GM23338 (cell line): ENCODE results near the gene GPX7. TPM values are rescaled to one million over a fixed set of nuclear protein-coding genes. Genes with fewer than 3 reads are reported as not detected.

ENCODE experiments used
- ATAC-seq: fragments of 200-7000 bp; cut with Tn5 transposase; 3 replicates; pipeline ENCODE4 v1.9.1; 2020
- DNase-seq: peaks from one replicate; pipeline ENCODE4 v3.0.0-alpha.2; 2015; ENCODE audit warnings: low spot score
- H2AFZ ChIP-seq: fragments of 200-600 bp; sonication (generic); 2 replicates; pipeline ENCODE4 v1.8.0; 2016; ENCODE audit warnings: antibody characterized with exemption, mild to moderate bottlenecking, moderate library complexity
- H3F3A ChIP-seq: fragments of 200-600 bp; sonication (generic); replicated peaks from 2 replicates; pipeline ENCODE4 v1.8.0; 2017; ENCODE audit warnings: antibody characterized with exemption, mixed run types, low read depth
- H3K27ac ChIP-seq: fragments of 200-600 bp; sonication (generic); 2 replicates; pipeline ENCODE4 v1.6.1; 2016; ENCODE audit warnings: low read depth
- H3K27me3 ChIP-seq: fragments of 200-600 bp; sonication (generic); 2 replicates; pipeline ENCODE4 v1.8.0; 2016; ENCODE audit warnings: mild to moderate bottlenecking, mixed run types, moderate library complexity; ENCODE audit not compliant: insufficient read depth
- H3K36me3 ChIP-seq: fragments of 200-600 bp; sonication (generic); 2 replicates; pipeline ENCODE4 v1.8.0; 2016; ENCODE audit warnings: mild to moderate bottlenecking; ENCODE audit not compliant: insufficient read depth
- H3K4me1 ChIP-seq: fragments of 200-600 bp; sonication (generic); 2 replicates; pipeline ENCODE4 v1.8.0; 2016; ENCODE audit warnings: mild to moderate bottlenecking, moderate library complexity; ENCODE audit not compliant: insufficient read depth
- H3K4me2 ChIP-seq: fragments of 200-600 bp; sonication (generic); 2 replicates; pipeline ENCODE4 v1.7.1; 2017; ENCODE audit warnings: mixed run types
- H3K4me3 ChIP-seq: fragments of 200-600 bp; sonication (generic); 2 replicates; pipeline ENCODE4 v1.6.1; 2016; ENCODE audit warnings: mixed run types
- H3K79me2 ChIP-seq: fragments of 200-600 bp; sonication (generic); replicated peaks from 2 replicates; pipeline ENCODE4 v1.8.0; 2017; ENCODE audit warnings: mild to moderate bottlenecking; ENCODE audit not compliant: insufficient read depth
- H3K9me2 ChIP-seq: fragments of 200-600 bp; sonication (generic); 2 replicates; pipeline ENCODE4 v1.8.0; 2017; ENCODE audit not compliant: insufficient read depth
- H4K20me1 ChIP-seq: fragments of 200-600 bp; sonication (generic); replicated peaks from 2 replicates; pipeline ENCODE4 v1.8.0; 2017; ENCODE audit warnings: mild to moderate bottlenecking; ENCODE audit not compliant: insufficient read depth
- H3K27ac Mint-ChIP-seq: 2 replicates; pipeline ENCODE4 v1.8.0; 2020; ENCODE audit warnings: inconsistent platforms, mild to moderate bottlenecking, moderate library complexity, mixed read lengths
- H3K27me3 Mint-ChIP-seq: 3 replicates; pipeline ENCODE4 v1.8.0; 2022; ENCODE audit warnings: low read depth, mild to moderate bottlenecking, moderate library complexity, mixed read lengths, inconsistent platforms; ENCODE audit not compliant: insufficient read depth, poor library complexity
- H3K36me3 Mint-ChIP-seq: 3 replicates; pipeline ENCODE4 v1.8.0; 2021; ENCODE audit warnings: low read depth, mild to moderate bottlenecking, inconsistent platforms, moderate library complexity, mixed read lengths
- H3K4me1 Mint-ChIP-seq: 3 replicates; pipeline ENCODE4 v1.8.0; 2020; ENCODE audit warnings: mild to moderate bottlenecking, inconsistent platforms, mixed read lengths
- H3K4me3 Mint-ChIP-seq: 3 replicates; pipeline ENCODE4 v1.8.0; 2021; ENCODE audit warnings: moderate library complexity, mild to moderate bottlenecking, inconsistent platforms, mixed read lengths
- H3K9me3 Mint-ChIP-seq: 3 replicates; pipeline ENCODE4 v1.8.0; 2020; ENCODE audit warnings: moderate library complexity, mild to moderate bottlenecking, inconsistent platforms, mixed read lengths
- CREB1 ChIP-seq: fragments of 250-450 bp; sonication (Bioruptor Pico); IDR thresholded peaks from 2 replicates; pipeline ENCODE4 v1.5.0; 2020; ENCODE audit warnings: low read depth, mild to moderate bottlenecking, moderate library complexity
- EZH2 ChIP-seq: fragments of 200-600 bp; sonication (generic); IDR thresholded peaks from one replicate; pipeline ENCODE4 v1.8.0; 2017; ENCODE audit warnings: antibody characterized with exemption, mild to moderate bottlenecking, low read depth; ENCODE audit not compliant: unreplicated experiment
- EZH2phosphoT487 ChIP-seq: fragments of 200-600 bp; sonication (generic); IDR thresholded peaks from one replicate; pipeline ENCODE4 v1.8.1; 2018; ENCODE audit warnings: antibody characterized with exemption; ENCODE audit not compliant: unreplicated experiment
- JUNB ChIP-seq: IDR thresholded peaks from one replicate; pipeline ENCODE4 v1.6.1; 2016; ENCODE audit warnings: antibody characterized with exemption; ENCODE audit not compliant: unreplicated experiment
- polyA plus RNA-seq: library from polyadenylated mRNA; unstranded; fragments of >200 nt; fragmentation: Nextera tagmentation; extraction: Ambion mirVana; gene quantifications from 2 replicates; pipeline ENCODE4 v1.2.1, GENCODE V29; 2016
- total RNA-seq: library from RNA; depleted of rRNA; stranded (reverse); fragments of >200 nt; shearing (Covaris generic); gene quantifications from 2 replicates; pipeline ENCODE4 v1.2.3, GENCODE V29; 2014
- TF ChIP-seq, protein P1 (sequence below): fragments of 250-450 bp; sonication (Bioruptor Pico); IDR thresholded peaks from 2 replicates; pipeline ENCODE4 v1.5.0; 2020; ENCODE audit warnings: mild to moderate bottlenecking, moderate library complexity

GPX7 gene
- total and polyA plus RNA-seq, 2 experiments from 2014 or later, result 12.8 to 20.9 TPM

DNA sequence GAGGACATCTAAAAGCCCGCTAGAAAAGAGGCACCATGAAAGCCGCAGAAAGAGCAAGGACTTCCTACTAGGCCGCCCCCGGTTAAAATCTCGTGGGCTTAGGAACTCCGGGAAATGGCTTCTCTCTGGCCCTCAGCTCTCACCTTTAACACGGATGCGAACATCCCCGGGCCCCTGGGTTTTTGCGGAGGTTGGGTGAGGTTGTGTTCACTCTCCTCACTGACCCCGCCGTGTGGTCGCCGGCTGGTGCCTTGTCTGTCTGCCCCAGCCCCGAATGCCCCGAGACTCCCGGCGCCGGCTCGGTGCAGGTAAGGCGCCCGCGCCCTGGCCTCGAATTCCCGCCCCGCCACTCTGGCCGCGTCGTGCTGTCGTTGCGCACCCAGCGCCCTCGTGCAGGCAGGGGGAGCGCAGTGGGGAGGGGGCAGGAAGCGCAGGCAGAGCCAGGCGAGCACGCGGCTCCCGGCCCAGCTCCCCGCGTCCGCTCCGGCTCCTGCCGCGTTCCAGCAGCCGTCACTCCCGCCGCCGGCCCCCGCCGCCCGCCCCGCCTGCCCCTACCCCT is 30.6 kb downstream of the GPX7 start, which contains the start of gene SHISAL2A:
Gene SHISAL2A (plus strand): TSS at position 437 of the 559 bp plus-strand sequence. CDS start 326 bp downstream, outside the sequence.
- Histone ChIP-seq H4K20me1 (no peaks in the 10 kb centered on the region), H3K27me3 (peaks cover 50% of the 10 kb centered on the region), H3K9me2 (no peaks in the 10 kb centered on the region), H2AFZ (peak within 1 kb of the TSS; percentile 100), H3F3A (0 out of 2 replicates have a peak, but pooled peaks cover 4% of the 10 kb centered on the region), H3K4me1 (peaks cover 22% of the 10 kb centered on the region; the same call in 1 of the 2 replicates), H3K79me2 (no peaks in the 10 kb centered on the region), H3K4me3 (peak within 1 kb of the TSS; percentile 54), H3K36me3 (no peaks in the 10 kb centered on the region; the same call in 1 of the 2 replicates), H3K4me2 (peak within 1 kb of the TSS; percentile 78), H3K27ac (no peak within 1 kb of the TSS)
- TF ChIP-seq, protein P1, sequence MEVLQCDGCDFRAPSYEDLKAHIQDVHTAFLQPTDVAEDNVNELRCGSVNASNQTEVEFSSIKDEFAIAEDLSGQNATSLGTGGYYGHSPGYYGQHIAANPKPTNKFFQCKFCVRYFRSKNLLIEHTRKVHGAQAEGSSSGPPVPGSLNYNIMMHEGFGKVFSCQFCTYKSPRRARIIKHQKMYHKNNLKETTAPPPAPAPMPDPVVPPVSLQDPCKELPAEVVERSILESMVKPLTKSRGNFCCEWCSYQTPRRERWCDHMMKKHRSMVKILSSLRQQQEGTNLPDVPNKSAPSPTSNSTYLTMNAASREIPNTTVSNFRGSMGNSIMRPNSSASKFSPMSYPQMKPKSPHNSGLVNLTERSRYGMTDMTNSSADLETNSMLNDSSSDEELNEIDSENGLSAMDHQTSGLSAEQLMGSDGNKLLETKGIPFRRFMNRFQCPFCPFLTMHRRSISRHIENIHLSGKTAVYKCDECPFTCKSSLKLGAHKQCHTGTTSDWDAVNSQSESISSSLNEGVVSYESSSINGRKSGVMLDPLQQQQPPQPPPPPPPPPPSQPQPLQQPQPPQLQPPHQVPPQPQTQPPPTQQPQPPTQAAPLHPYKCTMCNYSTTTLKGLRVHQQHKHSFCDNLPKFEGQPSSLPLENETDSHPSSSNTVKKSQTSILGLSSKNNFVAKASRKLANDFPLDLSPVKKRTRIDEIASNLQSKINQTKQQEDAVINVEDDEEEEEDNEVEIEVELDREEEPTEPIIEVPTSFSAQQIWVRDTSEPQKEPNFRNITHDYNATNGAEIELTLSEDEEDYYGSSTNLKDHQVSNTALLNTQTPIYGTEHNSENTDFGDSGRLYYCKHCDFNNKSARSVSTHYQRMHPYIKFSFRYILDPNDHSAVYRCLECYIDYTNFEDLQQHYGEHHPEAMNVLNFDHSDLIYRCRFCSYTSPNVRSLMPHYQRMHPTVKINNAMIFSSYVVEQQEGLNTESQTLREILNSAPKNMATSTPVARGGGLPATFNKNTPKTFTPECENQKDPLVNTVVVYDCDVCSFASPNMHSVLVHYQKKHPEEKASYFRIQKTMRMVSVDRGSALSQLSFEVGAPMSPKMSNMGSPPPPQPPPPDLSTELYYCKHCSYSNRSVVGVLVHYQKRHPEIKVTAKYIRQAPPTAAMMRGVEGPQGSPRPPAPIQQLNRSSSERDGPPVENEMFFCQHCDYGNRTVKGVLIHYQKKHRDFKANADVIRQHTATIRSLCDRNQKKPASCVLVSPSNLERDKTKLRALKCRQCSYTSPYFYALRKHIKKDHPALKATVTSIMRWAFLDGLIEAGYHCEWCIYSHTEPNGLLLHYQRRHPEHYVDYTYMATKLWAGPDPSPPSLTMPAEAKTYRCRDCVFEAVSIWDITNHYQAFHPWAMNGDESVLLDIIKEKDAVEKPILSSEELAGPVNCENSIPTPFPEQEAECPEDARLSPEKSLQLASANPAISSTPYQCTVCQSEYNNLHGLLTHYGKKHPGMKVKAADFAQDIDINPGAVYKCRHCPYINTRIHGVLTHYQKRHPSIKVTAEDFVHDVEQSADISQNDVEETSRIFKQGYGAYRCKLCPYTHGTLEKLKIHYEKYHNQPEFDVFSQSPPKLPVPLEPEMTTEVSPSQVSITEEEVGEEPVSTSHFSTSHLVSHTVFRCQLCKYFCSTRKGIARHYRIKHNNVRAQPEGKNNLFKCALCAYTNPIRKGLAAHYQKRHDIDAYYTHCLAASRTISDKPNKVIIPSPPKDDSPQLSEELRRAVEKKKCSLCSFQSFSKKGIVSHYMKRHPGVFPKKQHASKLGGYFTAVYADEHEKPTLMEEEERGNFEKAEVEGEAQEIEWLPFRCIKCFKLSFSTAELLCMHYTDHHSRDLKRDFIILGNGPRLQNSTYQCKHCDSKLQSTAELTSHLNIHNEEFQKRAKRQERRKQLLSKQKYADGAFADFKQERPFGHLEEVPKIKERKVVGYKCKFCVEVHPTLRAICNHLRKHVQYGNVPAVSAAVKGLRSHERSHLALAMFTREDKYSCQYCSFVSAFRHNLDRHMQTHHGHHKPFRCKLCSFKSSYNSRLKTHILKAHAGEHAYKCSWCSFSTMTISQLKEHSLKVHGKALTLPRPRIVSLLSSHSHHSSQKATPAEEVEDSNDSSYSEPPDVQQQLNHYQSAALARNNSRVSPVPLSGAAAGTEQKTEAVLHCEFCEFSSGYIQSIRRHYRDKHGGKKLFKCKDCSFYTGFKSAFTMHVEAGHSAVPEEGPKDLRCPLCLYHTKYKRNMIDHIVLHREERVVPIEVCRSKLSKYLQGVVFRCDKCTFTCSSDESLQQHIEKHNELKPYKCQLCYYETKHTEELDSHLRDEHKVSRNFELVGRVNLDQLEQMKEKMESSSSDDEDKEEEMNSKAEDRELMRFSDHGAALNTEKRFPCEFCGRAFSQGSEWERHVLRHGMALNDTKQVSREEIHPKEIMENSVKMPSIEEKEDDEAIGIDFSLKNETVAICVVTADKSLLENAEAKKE, result no peak
- TF ChIP-seq EZH2phosphoT487 (no peak), JUNB (no peak), EZH2 (peak; percentile 46), CREB1 (CRISPR knock-in tag) (peak; percentile 50; the same call in 1 of the 2 replicates)
- peaks cover 37% of the 10 kb centered on the region for H3K27me3 Mint-ChIP-seq
- H3K4me1 Mint-ChIP-seq, result peaks cover 18% of the 10 kb centered on the region
- H3K27ac Mint-ChIP-seq, result no peak within 1 kb of the TSS
- H3K36me3 Mint-ChIP-seq, result no peaks in the 10 kb centered on the region; the same call in 1 of the 3 replicates
- DNase-seq (peak; percentile 84), ATAC-seq (peak; percentile 77)
- peak within 1 kb of the TSS; percentile 66 for H3K4me3 Mint-ChIP-seq
- H3K9me3 Mint-ChIP-seq, result peaks cover 10% of the 10 kb centered on the region; the same call in 2 of the 3 replicates
